Amniotic epithelial cell (primary cell): ENCODE results near the gene FOXP1.

Source experiments
- DNase-seq: peaks from one replicate; pipeline ENCODE4 v3.0.0-alpha.2; 2010; ENCODE audit warnings: low read depth

The FOXP1 gene

DNA sequence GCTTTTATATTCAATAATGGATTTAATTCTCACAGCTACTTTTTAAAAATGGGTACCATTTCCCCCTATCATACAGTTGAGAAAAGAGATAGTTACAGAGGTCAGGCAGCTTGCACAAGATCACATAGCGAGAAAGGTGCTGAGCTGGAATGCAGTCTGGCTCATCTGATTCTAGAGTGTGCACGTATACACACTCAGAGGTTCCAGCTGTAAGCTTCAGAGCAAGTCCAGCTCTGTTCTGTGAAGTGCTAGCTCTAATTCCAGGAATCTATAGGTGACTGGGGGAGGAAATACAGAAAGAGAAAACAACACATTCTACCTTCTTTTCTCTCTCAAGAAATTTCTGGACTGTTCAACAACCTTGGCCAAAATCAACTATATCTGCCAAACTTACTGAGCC is 318.7 kb downstream of the FOXP1 start:
- no peak for DNase-seq

DNA sequence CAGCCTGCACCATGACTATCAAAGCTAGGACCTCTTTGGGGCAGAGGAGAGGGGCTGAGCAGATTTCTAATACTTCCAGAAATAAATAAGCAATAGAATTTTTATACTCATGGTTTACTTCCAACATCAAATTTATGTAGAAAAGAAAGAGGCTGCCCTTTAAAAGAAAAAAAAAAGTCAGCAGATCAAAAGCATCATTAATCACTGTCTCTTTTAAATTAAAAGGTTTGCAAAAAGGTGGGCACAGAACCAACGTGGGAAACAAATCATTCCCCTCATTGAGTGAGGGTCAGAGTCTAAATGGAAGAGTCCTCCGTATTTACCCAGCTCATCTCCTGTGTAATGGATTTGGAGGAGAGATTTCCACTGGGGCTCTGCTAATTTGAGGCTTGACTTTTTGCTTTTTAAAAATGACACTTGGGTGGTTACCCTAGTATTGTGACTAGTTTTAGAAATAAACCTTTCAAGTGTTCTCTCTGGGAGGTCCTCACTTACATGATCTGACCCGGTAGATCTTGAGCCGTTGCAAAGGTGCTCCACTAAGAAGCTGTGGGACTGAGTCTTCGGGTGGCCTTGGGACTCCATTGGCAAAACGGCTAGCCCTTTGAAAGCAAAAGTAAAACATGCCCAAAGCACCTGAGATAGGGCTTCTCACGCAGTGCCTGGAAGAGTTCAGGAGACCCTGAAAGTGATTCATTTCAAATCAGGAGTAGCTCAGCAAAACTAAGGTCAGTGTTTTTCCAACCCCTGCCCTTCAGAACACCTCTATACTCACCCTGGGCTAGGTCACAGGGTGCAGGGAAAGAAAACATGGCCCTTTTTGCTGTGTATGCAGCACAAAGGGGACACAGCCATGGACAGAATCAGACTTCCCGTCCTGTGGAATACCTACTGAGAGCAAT is 320.9 kb downstream of the FOXP1 start:
- no peak for DNase-seq

DNA sequence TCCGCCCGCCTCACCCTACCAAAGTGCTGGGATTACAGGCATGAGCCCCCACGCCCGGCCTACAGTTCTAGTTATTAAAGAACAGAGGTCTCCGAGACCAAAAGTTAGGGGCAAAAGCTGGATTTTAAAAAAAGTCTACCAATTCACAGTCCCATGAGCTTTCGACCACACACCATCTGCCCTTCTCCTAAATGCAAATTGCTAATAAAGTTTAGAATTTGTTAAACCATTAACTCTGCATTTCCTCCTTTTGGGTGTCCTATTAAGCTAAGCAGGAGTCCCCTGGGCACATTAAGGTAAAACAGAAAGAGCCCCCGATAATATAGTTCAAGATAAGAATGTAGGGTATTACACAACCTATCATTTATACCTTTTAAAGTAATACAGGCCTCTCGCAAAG is 322.7 kb downstream of the FOXP1 start:
- no peak for DNase-seq

DNA sequence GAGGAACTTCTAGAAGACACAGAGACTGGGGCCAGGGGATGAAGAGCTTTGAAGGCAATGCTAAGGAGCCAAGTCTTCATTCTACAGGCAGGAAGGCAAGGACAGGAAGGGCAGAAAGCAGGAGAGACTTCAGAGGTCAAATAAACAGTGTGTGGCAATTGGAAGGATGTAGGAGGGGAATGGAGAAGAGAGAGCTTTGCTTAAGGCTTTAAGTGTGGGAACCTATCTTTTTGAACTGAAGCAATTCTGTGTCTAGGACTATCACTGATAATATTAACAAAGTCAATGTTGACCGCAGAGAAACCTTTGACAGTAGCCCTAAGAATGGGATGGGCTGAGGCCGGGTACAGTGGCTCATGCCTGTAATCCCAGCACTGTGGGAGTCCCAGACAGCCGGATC is 325.0 kb downstream of the FOXP1 start:
- peak; percentile 39 for DNase-seq

DNA sequence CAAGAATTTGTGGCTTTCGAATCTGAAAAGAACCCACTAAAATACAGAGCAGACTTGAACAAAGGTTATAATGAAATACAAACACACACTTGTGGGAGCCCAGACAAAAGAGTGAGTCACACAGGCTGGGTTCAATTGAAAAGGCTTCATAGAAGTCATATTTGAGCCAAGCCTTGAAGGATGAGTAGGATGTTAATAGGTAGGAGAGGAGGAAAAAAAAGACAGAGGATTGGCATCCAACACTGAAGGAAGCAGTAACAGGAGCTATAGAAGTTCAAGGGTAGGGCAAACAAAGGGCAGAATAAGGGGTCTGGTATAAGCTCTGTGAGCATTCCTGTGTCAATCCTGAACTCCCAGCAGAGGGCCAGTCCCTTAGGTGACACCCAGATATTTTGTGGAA is 325.4 kb downstream of the FOXP1 start:
- peak; percentile 50 for DNase-seq

- DNase-seq, result no peak
Observed at GRCh38 chr3:71255498-71255897, 328.0 kb downstream of the FOXP1 start.

DNA sequence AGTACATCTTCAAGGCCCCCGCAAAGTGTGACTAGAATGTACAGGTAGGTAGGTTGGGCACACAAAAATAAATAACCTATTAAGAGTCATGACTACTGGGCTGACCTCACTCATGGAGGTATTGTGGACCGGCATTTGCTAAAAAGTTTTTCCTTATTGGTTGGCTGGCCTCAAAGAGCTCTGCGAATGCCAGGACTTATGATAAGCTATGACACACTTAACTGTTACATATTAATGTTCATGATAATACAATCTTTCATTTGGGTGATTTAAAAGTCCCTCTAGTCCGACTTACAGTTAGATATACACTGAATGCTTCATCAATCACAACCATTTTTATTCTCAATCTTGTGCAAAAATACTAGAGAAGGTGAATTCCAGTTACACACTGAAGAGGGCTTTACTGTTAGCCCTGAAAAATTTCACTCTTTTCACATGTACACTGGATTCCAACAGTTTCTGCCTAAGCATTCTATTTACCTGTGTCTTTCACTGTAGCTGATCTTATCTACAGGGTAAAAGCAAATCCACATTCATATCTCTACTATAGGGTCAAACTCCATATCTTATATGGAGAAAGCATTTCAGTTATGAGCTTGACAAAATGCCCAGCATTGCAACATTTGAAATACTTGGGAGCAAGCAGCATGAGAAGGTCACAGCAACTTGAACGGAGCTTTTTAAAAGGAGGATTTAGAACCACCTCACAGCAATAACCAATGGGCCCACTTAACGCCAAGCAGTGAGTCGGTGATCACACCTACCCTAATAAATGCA is 329.1 kb downstream of the FOXP1 start:
- DNase-seq, result peak; percentile 84

DNA sequence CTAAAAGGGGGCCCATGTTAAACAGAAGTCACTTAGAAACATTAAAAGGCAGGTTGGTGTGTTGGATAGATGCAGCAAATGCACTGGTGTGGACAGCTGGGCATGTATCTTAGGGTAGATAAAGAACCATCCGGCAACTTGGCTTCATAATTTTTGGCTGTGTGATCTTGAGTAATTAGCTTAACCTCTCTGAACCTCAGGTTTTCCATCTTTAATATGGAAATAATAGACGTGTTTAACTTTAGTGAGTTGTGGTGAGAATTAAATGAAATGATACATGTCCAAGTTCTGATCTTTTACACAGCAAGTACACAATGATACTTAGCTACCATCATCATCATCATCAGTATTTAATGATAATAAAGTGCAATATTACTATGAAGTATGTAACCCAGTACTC is 330.4 kb downstream of the FOXP1 start:
- DNase-seq, result no peak

DNA sequence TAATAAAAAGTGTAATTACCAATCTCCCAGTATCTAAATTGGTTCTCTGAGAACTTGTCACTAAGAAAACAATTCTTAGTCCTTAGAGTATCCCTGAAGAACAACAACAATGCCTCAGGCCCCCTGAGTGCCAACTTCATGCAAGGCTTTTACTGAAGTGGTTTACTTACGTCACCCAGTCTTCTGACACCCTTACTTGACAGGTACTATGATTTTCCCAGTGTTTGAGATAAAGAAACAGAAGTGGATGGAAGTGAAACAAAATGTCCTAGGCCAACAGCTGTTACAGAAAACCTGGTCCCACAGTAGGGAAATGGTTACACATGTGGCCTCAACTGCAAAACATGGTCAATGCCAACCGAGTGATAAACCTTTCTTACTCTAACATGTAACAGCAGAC is 331.1 kb downstream of the FOXP1 start:
- peak; percentile 19 for DNase-seq

- peak; percentile 99 for DNase-seq
Observed at GRCh38 chr3:71251156-71251775, 332.3 kb downstream of the FOXP1 start.

DNA sequence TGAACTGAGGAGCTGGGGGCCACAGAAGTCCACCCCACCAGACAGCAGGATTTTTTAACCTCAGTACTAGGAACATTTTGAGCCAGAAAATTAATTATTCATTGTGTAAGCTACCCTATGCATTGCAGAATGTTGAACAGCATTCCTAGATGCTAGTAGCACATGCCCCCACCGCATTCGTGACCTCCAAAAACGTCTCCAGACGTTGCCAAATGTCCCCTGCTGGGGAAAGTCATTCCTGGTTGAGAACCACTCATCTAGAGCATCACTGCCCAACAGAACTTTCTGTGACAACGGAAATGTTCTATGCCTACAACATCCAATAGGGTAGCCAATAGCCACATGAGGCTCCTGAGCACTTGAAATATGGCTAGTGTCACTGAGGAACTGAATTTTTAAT is 333.5 kb downstream of the FOXP1 start:
- DNase-seq, result no peak

- DNase-seq, result no peak
Observed at GRCh38 chr3:71247958-71248335, 335.6 kb downstream of the FOXP1 start.

- peak; percentile 49 for DNase-seq
Observed at GRCh38 chr3:71247221-71247957, 336.1 kb downstream of the FOXP1 start.

DNA sequence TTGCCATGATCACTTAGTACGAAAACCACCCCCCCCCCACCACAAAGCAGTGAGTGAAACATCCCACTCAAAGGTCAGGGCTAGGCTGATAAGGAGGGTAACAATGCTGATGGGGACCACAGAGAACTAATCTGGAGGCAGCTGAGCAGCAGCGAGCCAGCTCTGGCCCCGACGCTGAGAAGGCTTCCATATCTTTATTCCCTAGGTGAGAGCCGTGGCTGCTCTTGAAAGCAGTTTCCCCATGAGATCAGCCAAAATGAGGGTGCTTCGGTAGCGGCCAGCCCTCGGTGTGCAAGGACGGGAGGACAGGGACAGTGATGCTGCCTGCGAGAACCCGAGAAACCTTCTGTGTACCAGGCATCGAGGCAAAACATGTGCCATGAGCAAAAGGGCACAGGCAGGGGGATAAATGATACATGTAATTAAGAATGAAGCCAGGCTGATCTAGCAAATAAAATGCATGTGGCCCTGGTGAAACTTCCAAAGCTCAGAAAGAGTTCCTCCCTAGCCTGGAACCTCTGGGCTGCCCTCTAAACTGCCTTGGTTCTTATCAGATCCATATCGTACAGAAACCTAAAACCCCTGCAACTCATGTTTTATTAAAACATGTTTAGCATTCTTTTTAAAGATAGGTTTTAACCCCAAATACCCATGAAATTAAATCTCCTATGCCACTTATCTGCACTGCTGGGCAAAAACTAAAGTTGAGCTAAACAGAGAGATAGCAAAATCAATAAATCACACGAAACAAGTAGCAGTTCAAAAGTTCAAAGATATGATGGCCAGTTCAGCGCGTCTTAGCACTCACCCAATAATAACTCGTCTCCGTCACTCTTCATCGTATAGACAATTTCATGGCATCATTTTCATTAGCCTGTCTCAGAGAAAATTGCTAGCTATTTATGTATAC is 337.3 kb downstream of the FOXP1 start:
- DNase-seq, result peak; percentile 56

- peak; percentile 81 for DNase-seq
Observed at GRCh38 chr3:71244826-71245488, 338.6 kb downstream of the FOXP1 start.

DNA sequence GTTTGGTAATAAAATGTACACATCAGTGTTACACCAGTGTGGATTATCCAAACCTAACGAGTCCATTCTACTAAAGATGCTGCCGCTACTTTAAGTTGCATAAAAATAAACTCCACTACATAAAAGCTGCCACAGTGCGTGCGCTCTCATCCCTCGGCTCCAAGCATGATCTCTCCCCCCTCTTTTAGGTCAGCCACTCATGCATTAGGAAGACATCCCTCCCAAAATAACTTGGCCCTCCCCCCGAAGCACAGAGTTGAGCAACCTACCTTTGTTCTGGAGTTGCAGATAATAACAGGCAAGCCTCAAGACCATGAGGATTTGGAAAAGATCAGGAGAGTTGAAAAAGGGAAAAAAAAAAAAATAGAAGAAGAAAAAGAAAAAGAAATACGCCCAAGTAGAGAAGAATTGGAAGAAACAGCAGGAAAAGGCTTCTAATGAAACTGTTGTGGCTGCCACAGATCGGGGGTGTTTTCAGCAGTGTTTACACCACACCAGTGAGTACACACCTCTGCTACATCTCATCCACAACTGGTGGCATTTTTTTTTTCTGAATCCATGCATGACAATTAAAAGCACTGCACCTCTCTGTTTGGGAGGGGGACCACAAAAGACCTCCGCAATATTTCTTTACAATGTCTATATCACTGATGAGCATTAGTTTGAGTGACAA is 339.2 kb downstream of the FOXP1 start:
- peak; percentile 67 for DNase-seq

DNA sequence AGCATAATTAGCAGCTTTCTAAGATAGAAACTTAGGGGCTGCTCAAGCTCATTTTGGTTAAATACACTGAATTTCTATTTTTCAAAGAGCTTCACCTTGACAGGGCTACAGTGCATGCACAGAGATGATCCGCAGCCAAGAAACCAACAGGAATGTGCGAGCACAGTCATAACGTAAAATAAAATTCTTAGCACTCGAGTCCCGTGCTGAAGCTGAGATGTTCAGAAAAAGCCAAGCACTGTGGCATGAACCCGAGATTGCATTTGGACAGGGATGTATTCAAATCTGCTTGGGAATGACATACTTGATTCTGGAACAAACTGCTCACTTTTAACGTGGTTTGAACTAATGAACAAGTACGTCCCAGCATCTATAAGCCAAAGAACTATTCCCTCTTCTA is 340.3 kb downstream of the FOXP1 start:
- peak; percentile 14 for DNase-seq

DNA sequence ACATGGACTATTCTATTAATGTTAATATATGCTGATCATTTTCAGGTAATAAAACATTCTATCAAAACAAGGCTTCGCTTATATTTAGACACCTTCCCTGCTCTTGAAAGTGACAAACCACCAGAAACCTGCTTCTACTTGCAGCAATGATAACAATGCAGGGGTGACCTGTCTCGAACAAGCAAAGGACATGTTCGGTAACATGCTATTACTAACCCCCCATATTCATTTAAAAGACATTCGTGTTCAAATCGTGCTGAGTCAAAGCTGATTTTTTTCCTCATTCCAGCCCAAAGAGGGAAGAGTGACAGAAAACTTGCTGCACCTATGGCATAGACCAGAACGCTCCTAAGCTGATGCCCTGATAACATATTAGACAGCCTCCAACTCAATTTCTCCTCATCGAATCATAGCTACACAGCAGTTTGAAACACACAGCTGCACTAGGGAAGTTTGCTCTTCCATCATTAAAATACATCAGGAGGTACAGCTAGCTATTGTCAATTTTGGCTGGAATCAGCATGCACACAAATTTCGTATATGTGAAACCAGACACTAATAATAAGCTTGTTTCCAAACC is 341.5 kb downstream of the FOXP1 start:
- DNase-seq, result no peak

- no peak for DNase-seq
Observed at GRCh38 chr3:71241246-71241901, 342.2 kb downstream of the FOXP1 start.
